ENCODE measurements around the gene NAT8L. TPM values are rescaled to one million over a fixed set of nuclear protein-coding genes. Genes with fewer than 3 reads are reported as not detected.
"Not testable (repeated sequence)": the region's sequence is repeated elsewhere in the genome, so short reads cannot be mapped to it uniquely, and the experiment has no call there.

NAT8L gene, protein sequence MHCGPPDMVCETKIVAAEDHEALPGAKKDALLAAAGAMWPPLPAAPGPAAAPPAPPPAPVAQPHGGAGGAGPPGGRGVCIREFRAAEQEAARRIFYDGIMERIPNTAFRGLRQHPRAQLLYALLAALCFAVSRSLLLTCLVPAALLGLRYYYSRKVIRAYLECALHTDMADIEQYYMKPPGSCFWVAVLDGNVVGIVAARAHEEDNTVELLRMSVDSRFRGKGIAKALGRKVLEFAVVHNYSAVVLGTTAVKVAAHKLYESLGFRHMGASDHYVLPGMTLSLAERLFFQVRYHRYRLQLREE
- 2.7 and 5.6 TPM in 2 replicates for total RNA-seq (2014; rRNA removed; shearing (Covaris generic))
- polyA plus RNA-seq (2015; cell fraction: cytosol; rRNA removed), result 4.1 TPM in 2 replicates
- polyA plus RNA-seq (2015; cell fraction: nucleus; rRNA removed), result 5.6 and 6.2 TPM in 2 replicates

GRCh38 chr4:2059046-2059725, at the start of gene NAT8L:
Gene NAT8L (plus strand): TSS chr4:2059327. CDS start chr4:2059512, 185 bp downstream.
- peak; percentile 25 for DNase-seq (ENCODE audit: low read depth)

GRCh38 chr4:2009651-2010233, 49.4 kb upstream of the NAT8L start:
- DNase-seq (ENCODE audit: low read depth), result peak; percentile 40

GRCh38 chr4:2011583-2011982, 47.5 kb upstream of the NAT8L start:
- DNase-seq (ENCODE audit: low read depth), result no peak

- DNase-seq (ENCODE audit: low read depth), result no peak
Observed at GRCh38 chr4:2015008-2015407, 44.1 kb upstream of the NAT8L start.

DNA sequence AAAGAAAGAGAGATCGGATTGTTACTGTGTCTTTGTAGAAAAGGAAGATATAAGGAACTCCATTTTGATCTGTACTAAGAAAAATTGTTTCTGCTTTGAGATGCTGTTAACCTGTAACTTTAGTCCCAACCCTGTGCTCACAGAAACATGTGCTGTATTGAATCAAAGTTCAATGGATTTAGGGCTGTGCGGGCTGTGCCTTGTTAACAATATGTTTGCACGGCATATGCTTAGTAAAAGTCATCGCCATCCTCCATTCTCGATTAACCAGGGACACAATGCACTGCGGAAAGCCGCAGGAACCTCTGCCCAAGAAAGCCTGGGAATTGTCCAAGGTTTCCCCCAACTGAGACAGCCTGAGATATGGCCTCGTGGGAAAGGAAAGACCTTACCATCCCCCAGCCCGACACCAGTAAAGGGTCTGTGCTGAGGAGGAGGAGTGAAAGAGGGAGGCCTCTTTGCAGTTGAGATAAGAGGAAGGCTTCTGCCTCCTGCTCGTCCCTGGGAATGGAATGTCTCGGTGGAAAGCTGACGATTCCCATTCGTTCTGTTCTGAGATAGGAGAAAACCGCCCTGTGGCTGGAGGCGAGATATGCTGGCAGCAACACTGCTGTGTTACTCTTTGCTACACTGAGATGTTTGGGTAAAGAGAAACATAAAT, 37.6 kb upstream of the NAT8L start:
- DNase-seq (ENCODE audit: low read depth), result not testable (repeated sequence)

- DNase-seq (ENCODE audit: low read depth), result no peak
Observed at GRCh38 chr4:2024683-2025082, 34.4 kb upstream of the NAT8L start.

DNA sequence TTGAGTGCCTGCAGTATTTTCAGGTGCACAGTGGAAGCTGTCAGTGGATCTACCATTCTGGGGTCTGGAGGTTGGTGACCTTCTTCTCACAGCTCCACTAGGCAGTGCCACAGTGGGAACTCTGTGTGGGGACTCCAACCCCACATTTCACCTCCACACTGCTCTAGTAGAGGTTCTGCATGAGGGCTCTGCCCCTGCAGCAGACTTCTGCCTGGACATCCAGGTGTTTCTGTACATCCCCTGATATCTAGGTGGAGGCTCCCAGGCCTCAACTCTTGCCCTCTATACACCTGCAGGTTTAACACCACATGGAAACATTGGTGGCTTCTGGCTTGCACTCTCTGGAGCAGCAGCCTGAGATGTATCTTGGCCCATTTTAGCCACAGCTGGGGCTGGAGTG, 33.3 kb upstream of the NAT8L start:
- DNase-seq (ENCODE audit: low read depth), result no peak

DNA sequence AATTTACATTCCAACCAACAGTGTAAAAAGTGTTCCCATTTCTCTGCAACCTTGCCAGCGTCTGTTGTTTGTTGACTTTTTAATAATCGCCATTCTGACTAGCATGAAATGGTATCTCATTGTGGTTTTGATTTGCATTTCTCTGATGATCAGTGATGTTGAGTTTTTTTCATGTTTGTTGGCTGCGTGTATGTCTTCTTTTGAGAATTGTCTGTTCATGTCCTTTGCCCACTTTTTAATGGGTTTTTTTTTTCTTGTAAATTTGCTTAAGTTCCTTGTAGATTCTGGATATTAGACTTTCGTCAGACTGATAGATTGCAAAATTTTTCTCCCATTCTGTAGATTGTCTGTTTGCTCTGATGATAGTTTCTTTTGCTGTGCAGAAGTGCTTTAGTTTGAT, 32.0 kb upstream of the NAT8L start:
- not testable (repeated sequence) for DNase-seq (ENCODE audit: low read depth)

GRCh38 chr4:2031161-2031560, 28.0 kb upstream of the NAT8L start:
- not testable (repeated sequence) for DNase-seq (ENCODE audit: low read depth)

DNA sequence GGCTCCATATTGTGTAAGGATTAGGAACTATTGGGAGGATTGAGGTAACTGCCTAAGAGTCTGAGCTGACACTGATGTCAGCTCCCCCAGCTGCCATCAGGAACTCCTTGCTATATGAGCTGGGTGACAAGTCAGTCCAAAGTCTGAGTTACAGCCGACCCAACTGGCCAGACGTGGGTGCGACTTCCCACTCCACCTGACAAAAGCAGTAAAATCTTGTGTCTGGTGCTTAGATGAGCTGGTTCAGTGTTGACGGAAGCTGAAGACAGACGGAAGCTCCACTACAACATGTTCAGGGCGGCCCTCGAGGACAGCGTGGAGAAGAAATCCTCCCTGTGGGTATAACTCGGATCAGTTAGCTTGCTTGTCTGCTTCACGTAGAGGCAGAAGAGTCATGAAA, 22.8 kb upstream of the NAT8L start:
- no peak for DNase-seq (ENCODE audit: low read depth)

DNA sequence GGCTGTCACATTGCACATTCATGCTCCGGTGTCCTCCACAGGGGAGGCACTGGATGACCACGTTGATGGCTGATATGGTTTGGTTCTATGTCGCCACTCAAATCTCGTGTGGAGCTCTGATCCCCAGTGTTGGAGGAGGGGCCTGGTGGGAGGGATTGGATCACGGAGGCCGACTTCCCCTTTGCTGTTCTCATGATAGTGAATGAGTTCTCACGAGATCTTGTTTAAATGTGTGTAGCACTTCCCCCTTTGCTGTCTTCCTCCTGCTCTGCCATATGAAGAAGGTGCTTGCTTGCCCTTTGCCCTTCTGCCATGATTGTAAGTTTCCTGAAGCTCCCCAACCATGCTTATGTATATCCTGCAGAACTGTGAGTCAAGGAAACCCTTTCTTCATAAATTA, 22.3 kb upstream of the NAT8L start:
- DNase-seq (ENCODE audit: low read depth), result no peak

- no peak for DNase-seq (ENCODE audit: low read depth)
Observed at GRCh38 chr4:2040391-2041238, 18.5 kb upstream of the NAT8L start.

DNA sequence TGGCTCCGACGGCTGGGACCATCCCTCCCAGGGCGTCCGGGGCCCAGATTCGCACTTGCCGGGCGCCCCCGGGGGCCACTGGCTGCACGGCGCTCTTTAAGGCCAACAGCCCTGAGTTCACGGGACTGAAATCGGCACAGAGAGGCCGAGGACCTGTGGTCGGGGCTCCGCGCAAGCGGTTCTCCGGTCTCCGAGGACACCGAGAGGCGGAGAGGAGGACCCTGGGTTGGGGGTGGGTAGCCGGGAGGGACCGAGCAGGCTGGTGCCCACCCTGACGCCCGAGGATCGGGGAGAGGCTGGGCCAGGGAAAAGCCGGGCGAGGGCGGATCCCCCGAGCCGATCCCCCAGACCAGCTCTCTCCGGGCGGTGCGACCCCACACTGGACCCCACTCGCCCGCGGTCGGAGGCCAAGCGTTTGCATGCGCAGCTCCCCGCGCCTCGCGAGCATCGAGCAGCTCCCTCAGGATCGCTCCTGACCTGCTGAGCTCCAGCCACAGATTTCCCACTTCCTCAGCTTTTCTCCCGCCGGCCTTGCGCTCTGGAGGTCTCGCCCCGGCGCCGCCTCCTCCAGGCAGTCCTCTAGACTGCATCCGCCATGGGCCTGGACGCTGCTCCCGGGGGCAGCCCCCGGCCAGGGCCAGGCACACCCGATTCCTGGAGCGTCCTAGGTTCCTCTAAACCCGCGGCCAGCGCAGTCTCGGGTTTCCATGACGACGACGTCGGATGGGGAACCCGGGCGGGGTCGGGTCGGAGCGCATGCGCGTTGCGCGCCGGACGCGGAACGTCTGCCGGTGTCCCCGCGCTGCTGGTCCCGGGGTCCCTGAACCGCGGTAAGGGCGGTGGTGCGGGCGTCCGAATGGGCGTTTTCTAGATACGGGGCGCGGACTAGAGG, 17.6 kb upstream of the NAT8L start:
- peak; percentile 81 for DNase-seq (ENCODE audit: low read depth)

- no peak for DNase-seq (ENCODE audit: low read depth)
Observed at GRCh38 chr4:2042204-2042946, 16.8 kb upstream of the NAT8L start.

- no peak for DNase-seq (ENCODE audit: low read depth)
Observed at GRCh38 chr4:2042947-2043395, 16.2 kb upstream of the NAT8L start.

DNA sequence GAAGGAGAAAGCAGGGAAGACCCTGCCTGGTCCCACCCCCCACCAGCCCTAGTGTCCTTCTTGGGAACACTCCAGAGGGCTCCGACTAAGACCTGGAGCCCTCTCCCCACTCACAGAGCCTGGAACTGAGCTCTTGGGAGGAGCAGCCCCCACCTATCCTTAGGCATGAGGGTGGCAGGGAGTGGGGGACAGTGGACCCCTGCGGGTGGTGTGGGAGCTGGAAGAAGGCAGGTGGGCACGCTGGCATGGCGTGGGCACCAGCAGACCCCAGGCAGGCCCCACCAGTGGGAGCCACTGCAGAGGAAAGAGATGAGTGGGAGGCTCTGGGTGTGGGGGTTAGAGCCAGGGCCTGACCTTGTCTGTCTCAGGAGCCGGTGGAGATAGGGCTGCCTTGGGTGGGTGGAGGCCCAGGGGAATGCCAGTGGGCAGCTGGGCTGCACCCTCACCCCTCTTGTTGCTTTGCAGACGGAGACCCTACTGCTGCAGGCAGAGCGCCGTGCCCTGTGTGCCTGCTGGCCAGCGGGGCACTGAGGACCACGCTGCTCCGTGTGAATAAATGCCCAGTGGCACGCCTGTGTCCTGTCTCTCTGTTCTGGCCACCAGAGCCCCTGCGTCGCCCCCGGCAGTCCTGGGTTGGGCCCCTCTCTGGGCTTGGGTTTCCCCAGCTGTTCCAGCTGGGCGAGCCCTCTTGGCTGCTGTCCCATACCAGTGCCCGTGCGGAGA, 15.6 kb upstream of the NAT8L start:
- no peak for DNase-seq (ENCODE audit: low read depth)

DNA sequence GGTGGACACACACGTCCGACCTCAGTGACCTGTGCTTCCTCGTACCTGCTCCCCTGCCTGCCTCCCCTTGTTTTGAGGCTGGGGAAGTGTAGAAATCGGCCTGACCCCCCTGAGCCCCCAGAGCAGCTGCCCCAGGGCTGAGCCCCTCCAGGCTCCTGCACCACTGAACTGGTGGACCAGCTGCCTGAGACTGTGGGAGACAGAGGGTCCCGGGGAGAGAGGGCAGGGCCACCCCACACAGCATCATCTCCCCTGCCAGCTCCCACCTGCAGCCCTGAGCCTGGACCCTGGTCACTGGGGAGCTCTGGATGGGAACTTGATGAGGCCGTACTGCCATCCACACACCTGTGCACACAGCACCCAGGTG, 15.0 kb upstream of the NAT8L start:
- no peak for DNase-seq (ENCODE audit: low read depth)

All from HT1080 (cell line).